GM12878 (cell line): Measurements from ENCODE around the gene HMOX2. TPM values are rescaled to one million over a fixed set of nuclear protein-coding genes. Genes with fewer than 3 reads are reported as not detected.

ENCODE experiments used
- ATAC-seq: fragments of 200-7000 bp; cut with Tn5 transposase; 3 replicates; pipeline ENCODE4 v1.9.1; 2020; ENCODE audit warnings: mild to moderate bottlenecking, moderate library complexity
- BruUV-seq: library from RNA; stranded (reverse); fragments of 400-500 nt; replicated peaks from 2 replicates; lab custom pipeline; 2021; lab: Mats Ljungman, UMichigan
- CTCF ChIA-PET: fragments of 300-600 bp; sonication (Branson Sonifier 250); formaldehyde crosslinking; extraction: SDS; loops from one replicate; lab custom pipeline; 2021; ENCODE audit warnings: inconsistent platforms; lab: Yijun Ruan, JAX
- POLR2A ChIA-PET: fragments of 350-600 bp; formaldehyde crosslinking; extraction: SDS; loops from one replicate; lab custom pipeline; 2021; ENCODE audit warnings: inconsistent platforms; lab: Charles Lee
- RAD21 ChIA-PET: fragments of 300-600 bp; sonication (Branson Sonifier 250); formaldehyde crosslinking; loops from one replicate; lab custom pipeline; 2023; ENCODE audit warnings: antibody characterized with exemption; ENCODE audit not compliant: unreplicated experiment; lab: Charles Lee
- SMC1A ChIA-PET: fragments of 300-600 bp; sonication (Branson Sonifier 250); formaldehyde crosslinking; loops from one replicate; lab custom pipeline; 2023; ENCODE audit not compliant: unreplicated experiment, uncharacterized antibody; lab: Charles Lee
- DNase-seq: peaks from one replicate; pipeline ENCODE4 v3.0.0-alpha.2; 2011; ENCODE audit warnings: low read depth, low spot score
- FAIRE-seq: peaks from 3 replicates; lab custom pipeline; 2011; peaks lifted over from hg19 to GRCh38; lab: Jason Lieb, UNC
- H2AFZ ChIP-seq: 2 replicates; pipeline ENCODE4 v1.6.0; 2011; ENCODE audit warnings: low read depth, low read length, control low read depth; ENCODE audit not compliant: control insufficient read depth
- H3K27ac ChIP-seq: 2 replicates; pipeline ENCODE4 v1.5.1; 2011; ENCODE audit warnings: control low read depth; ENCODE audit not compliant: control insufficient read depth, insufficient read depth
- H3K27me3 ChIP-seq, 2 experiments: replicated peaks in 1 of 2; 2 replicates each; pipeline versions ENCODE4 v1.6.0 to v1.6.1; 2011; ENCODE audit warnings: low read length in 1 of 2; ENCODE audit not compliant: control insufficient read depth in 2 of 2, insufficient read depth in 2 of 2
- H3K36me3 ChIP-seq, 2 experiments: 2 replicates each; pipeline ENCODE4 v1.5.1; 2011; ENCODE audit warnings: low read length in 1 of 2; ENCODE audit not compliant: control insufficient read depth in 2 of 2, insufficient read depth in 2 of 2
- H3K4me1 ChIP-seq: 2 replicates; pipeline ENCODE4 v1.6.1; 2011; ENCODE audit warnings: mild to moderate bottlenecking, low read length, moderate library complexity, mixed read lengths; ENCODE audit not compliant: control insufficient read depth, insufficient read depth
- H3K4me2 ChIP-seq: 2 replicates; pipeline ENCODE4 v1.6.0; 2011; ENCODE audit warnings: control low read depth; ENCODE audit not compliant: control insufficient read depth, insufficient read depth
- H3K4me3 ChIP-seq: fragments of 200-600 bp; sonication (generic); 2 replicates; pipeline ENCODE4 v1.5.1; 2016
- H3K79me2 ChIP-seq: 2 replicates; pipeline ENCODE4 v1.6.0; 2011; ENCODE audit warnings: low read length; ENCODE audit not compliant: control insufficient read depth, insufficient read depth
- H3K9ac ChIP-seq: 2 replicates; pipeline ENCODE4 v1.8.0; 2011; ENCODE audit warnings: low read length, control low read depth, mixed read lengths; ENCODE audit not compliant: control insufficient read depth, insufficient read depth
- H3K9me3 ChIP-seq: replicated peaks from 3 replicates; pipeline ENCODE4 v1.5.1; 2011; ENCODE audit warnings: mild to moderate bottlenecking, low read length; ENCODE audit not compliant: control insufficient read depth, insufficient read depth
- H4K20me1 ChIP-seq: 2 replicates; pipeline ENCODE4 v1.6.0; 2011; ENCODE audit not compliant: control insufficient read depth, insufficient read depth
- CREB1 ChIP-seq: IDR thresholded peaks from 2 replicates; pipeline ENCODE4 v1.6.1; 2012; ENCODE audit warnings: low read depth, mild to moderate bottlenecking, inconsistent platforms
- EZH2 ChIP-seq: IDR thresholded peaks from 2 replicates; pipeline ENCODE4 v1.6.1; 2012; ENCODE audit warnings: low read depth, mild to moderate bottlenecking, control low read depth, inconsistent platforms, low read length, borderline replicate concordance; ENCODE audit not compliant: control insufficient read depth
- LARP7 ChIP-seq: fragments of 450-650 bp; IDR thresholded peaks from 2 replicates; pipeline ENCODE4 v1.6.1; 2017; ENCODE audit warnings: mild to moderate bottlenecking
- MYB ChIP-seq: fragments of 150-350 bp; IDR thresholded peaks from 2 replicates; pipeline ENCODE4 v1.6.1; 2014; ENCODE audit warnings: mild to moderate bottlenecking, low read depth, low read length, borderline replicate concordance
- RFX5 ChIP-seq: IDR thresholded peaks from 2 replicates; pipeline ENCODE4 v1.6.1; 2011; ENCODE audit warnings: low read depth, low read length, improper control_type of control experiment
- SREBF2 ChIP-seq: IDR thresholded peaks from 2 replicates; pipeline ENCODE4 v1.6.1; 2012; ENCODE audit warnings: mild to moderate bottlenecking, low read length
- WGBS: methylation state at CpG from one replicate; pipeline ENCODE4 v1.1.6; 2016; ENCODE audit warnings: low lambda C conversion rate; ENCODE audit not compliant: insufficient replicate concordance, insufficient coverage; ENCODE audit errors: missing lambda C conversion rate; 5-methylcytosine and 5-hydroxymethylcytosine counted together
- in situ Hi-C: fragments of 300-500 bp; cut with MboI; formaldehyde crosslinking; loops from 9 replicates; pipeline ENCODE4 v1.14.3; 2018; ENCODE audit warnings: mixed read lengths
- intact Hi-C: fragments of 100-400 bp; cut with micrococcal nuclease; formaldehyde crosslinking; loops from one replicate; pipeline ENCODE4 v1.14.2; 2022; ENCODE audit not compliant: unreplicated experiment
- polyA plus RNA-seq, 11 experiments: library from polyadenylated mRNA; depleted of rRNA in 4 of 11; unstranded in 6 of 11; stranded (reverse) in 5 of 11; fragments of >200 nt; fragmentation: Nextera tagmentation in 4 of 11; fragmentation: Illumina TruSeq in 1 of 11; extraction: Ambion mirVana in 4 of 11; extraction: Trizol in 1 of 11; gene quantifications; 1 replicate in 1 of 11; 2 replicates in 10 of 11; pipeline versions ENCODE4 v1.2.1 to v1.2.3, GENCODE V29; 2011 to 2016; ENCODE audit warnings: inconsistent platforms in 2 of 11, missing spikeins in 2 of 11, low read depth in 1 of 11
- total RNA-seq, 4 experiments: library from RNA; depleted of rRNA in 3 of 4; stranded (reverse); fragments of >200 nt in 3 of 4; fragmentation: Illumina TruSeq in 1 of 4; extraction: Trizol in 1 of 4; gene quantifications; 2 replicates each; pipeline versions ENCODE4 v1.2.1 to v1.2.3, GENCODE V29; 2013 to 2021
- TF ChIP-seq, protein P1 (sequence below): fragments of 450-650 bp; IDR thresholded peaks from 2 replicates; pipeline ENCODE4 v1.6.1; 2014; ENCODE audit warnings: mild to moderate bottlenecking
- TF ChIP-seq, protein P2 (sequence below): fragments of 450-650 bp; IDR thresholded peaks from 2 replicates; pipeline ENCODE4 v1.6.1; 2017; ENCODE audit warnings: mild to moderate bottlenecking, moderate library complexity
- TF ChIP-seq, protein P3 (sequence below): IDR thresholded peaks from 2 replicates; pipeline ENCODE4 v1.6.1; 2012; ENCODE audit warnings: low read depth, low read length, improper control_type of control experiment

The HMOX2 gene
- total and polyA plus RNA-seq, 10 of the 15 experiments (the other 5 are each of a cell fraction or from before 2014, with no cell fraction given), result 26.4 to 111 (median 57.8) TPM

DNA sequence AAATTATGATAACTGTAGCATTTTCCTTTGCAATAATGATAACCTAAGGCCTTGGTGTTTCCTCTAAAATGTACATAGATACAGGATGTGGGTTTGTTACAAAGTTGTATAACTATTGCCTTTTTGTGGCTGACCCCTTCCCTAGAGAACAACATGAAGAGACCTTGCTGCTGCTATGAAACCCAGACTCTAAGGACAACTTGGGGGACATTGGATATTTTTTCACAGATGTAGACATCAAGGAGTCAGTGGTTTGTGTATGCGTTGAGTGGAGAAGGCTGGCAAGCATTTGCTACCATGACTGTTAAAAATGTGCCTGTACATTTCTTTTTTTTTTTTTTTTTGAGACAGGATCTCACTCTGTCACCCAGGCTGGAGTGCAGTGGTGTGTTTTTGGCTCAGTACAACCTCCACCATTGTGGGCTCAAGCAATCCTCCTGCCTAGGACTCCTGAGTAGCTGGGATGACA, 12.3 kb downstream of the HMOX2 start:
- SMC1A ChIA-PET, result interaction anchor here (0.9 kb wide), 1 partner anchor 48 kb away, joined by 3 read pairs; no protein-coding TSS in a partner anchor
- DNase-seq (no peak), ATAC-seq (no peak)

More for the DNA sequence above, 12.3 kb downstream of the HMOX2 start:
- no TSS peak for BruUV-seq
- FAIRE-seq, result no peak
- in situ Hi-C loops (no loop called here), intact Hi-C loops (no loop called here)
- H3K4me3 ChIP-seq, result no peak overlapping the region
- H4K20me1 ChIP-seq, result no peaks in the 10 kb centered on the region
- no peaks in the 10 kb centered on the region for H3K9me3 ChIP-seq
- 100% methylated on average over 1 of the region's 1 CpG for WGBS
- no peak overlapping the region for H3K9ac ChIP-seq
- POLR2A ChIA-PET, result interaction anchor here (0.6 to 1.1 kb wide), 5 partner anchors 10 to 30 kb away, joined by 3 to 5 read pairs (median 4); no protein-coding TSS in a partner anchor
- CTCF ChIA-PET, result interaction anchor here (0.6 to 2.2 kb wide), 3 partner anchors 17 to 103 kb away, joined by 3 to 9 read pairs (median 4); no protein-coding TSS in a partner anchor
- no peaks in the 10 kb centered on the region for H3K27me3 ChIP-seq
- H3K79me2 ChIP-seq, result no peaks in the 10 kb centered on the region; the same call in 1 of the 2 replicates
- no peaks in the 10 kb centered on the region for H3K4me1 ChIP-seq
- RAD21 ChIA-PET, result interaction anchor here (0.9 to 1.0 kb wide), 2 partner anchors 12 to 17 kb away, joined by 4 read pairs; partner anchors contain the start of gene HMOX2
- H3K27ac ChIP-seq, result no peak overlapping the region
- no peak overlapping the region for H3K4me2 ChIP-seq
- peaks cover 3 to 14% of the 10 kb centered on the region in 2 experiments for H3K36me3 ChIP-seq
- TF ChIP-seq EZH2, result no peak
- TF ChIP-seq CREB1, result no peak
- TF ChIP-seq SREBF2, result no peak
- TF ChIP-seq, protein P1, sequence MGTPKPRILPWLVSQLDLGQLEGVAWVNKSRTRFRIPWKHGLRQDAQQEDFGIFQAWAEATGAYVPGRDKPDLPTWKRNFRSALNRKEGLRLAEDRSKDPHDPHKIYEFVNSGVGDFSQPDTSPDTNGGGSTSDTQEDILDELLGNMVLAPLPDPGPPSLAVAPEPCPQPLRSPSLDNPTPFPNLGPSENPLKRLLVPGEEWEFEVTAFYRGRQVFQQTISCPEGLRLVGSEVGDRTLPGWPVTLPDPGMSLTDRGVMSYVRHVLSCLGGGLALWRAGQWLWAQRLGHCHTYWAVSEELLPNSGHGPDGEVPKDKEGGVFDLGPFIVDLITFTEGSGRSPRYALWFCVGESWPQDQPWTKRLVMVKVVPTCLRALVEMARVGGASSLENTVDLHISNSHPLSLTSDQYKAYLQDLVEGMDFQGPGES, result no peak
- TF ChIP-seq, protein P2, sequence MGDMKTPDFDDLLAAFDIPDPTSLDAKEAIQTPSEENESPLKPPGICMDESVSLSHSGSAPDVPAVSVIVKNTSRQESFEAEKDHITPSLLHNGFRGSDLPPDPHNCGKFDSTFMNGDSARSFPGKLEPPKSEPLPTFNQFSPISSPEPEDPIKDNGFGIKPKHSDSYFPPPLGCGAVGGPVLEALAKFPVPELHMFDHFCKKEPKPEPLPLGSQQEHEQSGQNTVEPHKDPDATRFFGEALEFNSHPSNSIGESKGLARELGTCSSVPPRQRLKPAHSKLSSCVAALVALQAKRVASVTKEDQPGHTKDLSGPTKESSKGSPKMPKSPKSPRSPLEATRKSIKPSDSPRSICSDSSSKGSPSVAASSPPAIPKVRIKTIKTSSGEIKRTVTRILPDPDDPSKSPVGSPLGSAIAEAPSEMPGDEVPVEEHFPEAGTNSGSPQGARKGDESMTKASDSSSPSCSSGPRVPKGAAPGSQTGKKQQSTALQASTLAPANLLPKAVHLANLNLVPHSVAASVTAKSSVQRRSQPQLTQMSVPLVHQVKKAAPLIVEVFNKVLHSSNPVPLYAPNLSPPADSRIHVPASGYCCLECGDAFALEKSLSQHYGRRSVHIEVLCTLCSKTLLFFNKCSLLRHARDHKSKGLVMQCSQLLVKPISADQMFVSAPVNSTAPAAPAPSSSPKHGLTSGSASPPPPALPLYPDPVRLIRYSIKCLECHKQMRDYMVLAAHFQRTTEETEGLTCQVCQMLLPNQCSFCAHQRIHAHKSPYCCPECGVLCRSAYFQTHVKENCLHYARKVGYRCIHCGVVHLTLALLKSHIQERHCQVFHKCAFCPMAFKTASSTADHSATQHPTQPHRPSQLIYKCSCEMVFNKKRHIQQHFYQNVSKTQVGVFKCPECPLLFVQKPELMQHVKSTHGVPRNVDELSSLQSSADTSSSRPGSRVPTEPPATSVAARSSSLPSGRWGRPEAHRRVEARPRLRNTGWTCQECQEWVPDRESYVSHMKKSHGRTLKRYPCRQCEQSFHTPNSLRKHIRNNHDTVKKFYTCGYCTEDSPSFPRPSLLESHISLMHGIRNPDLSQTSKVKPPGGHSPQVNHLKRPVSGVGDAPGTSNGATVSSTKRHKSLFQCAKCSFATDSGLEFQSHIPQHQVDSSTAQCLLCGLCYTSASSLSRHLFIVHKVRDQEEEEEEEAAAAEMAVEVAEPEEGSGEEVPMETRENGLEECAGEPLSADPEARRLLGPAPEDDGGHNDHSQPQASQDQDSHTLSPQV, result no peak
- TF ChIP-seq RFX5, result no peak
- no peak for TF ChIP-seq LARP7
- TF ChIP-seq, protein P3, sequence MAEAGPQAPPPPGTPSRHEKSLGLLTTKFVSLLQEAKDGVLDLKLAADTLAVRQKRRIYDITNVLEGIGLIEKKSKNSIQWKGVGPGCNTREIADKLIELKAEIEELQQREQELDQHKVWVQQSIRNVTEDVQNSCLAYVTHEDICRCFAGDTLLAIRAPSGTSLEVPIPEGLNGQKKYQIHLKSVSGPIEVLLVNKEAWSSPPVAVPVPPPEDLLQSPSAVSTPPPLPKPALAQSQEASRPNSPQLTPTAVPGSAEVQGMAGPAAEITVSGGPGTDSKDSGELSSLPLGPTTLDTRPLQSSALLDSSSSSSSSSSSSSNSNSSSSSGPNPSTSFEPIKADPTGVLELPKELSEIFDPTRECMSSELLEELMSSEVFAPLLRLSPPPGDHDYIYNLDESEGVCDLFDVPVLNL, result no peak
- no peak for TF ChIP-seq MYB
- H2AFZ ChIP-seq, result no peak overlapping the region
